HG03045 (cell line): ENCODE results near the gene TMEM154.
A peak's percentile ranks its signal among the peaks of the same experiment; 100 is the strongest.

Source experiments
- ATAC-seq: cut with Tn5 transposase; IDR thresholded peaks from one replicate; pipeline ENCODE4 v1.9.1; 2021; ENCODE audit warnings: mild to moderate bottlenecking, moderate library complexity; ENCODE audit not compliant: unreplicated experiment

TMEM154 gene

DNA sequence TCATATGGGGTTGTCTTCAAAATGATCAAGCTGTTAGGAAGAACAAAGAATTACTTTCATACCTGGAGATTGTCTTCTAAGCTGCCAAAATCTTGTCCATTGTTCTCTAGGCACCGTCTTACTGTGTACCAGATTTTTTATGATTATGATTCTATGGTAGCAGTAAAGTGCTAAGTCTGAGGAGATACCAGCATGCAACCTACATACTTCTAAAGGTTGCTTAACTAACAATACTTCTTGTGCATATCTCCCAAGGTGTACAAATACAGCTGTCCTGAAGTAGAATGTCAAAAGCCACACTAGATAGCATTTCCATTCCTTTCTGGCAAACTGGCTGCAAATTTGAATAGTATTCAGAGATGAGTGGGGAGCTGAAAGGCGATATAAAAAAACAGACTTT lies 81.3 kb downstream of the TMEM154 start:
- ATAC-seq: no peak

- ATAC-seq: no peak
Measured at GRCh38 chr4:152594978-152595925, 84.5 kb downstream of the TMEM154 start.

- no peak for ATAC-seq
Measured at GRCh38 chr4:152594057-152594456, 85.7 kb downstream of the TMEM154 start.

- ATAC-seq: no peak
Measured at GRCh38 chr4:152591876-152592275, 87.9 kb downstream of the TMEM154 start.

- ATAC-seq: no peak
Measured at GRCh38 chr4:152591396-152591795, 88.4 kb downstream of the TMEM154 start.

DNA sequence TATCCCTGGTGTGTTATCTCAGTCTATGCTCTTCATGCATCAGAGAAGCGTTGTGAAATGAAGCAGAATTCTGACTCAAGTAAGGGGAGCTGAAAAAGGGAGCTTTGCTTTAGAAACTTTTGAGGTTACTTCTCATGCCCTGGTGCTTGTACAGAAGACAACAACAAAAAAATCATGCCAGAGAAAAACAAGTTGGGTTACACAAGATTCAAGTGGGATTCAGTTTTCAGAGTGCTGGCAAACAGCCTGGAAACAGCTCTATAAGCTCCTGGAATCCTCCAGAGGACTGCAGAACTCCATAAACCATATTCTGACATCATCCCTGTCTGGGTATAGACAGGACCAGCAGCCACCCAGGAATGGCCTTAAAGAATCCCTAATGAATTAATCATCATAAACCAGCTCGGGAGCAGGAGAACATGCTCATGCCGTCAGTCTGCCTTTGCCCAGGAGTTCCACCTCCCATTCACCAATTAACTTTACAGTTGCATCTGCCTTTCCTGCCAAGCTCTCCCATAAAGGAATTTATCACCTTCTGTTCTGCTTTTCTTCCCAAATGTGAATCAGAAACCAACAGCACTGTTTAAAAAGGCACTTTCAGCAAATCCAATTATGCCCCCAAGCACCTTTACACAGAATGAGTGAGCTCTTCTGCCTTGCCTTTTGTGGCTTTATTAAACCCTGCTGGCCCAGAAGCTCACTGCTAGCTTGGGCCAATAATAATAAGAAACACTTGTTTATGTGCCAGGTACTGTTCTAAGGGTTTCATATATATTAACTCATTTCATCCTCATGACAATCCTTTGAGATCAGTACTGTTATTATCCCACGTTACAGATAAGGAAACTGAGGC lies 89.4 kb downstream of the TMEM154 start:
- ATAC-seq: no peak

- ATAC-seq: no peak
Measured at GRCh38 chr4:152588869-152589268, 90.9 kb downstream of the TMEM154 start.

GRCh38 chr4:152587127-152587526 lies 92.7 kb downstream of the TMEM154 start:
- ATAC-seq: no peak

DNA sequence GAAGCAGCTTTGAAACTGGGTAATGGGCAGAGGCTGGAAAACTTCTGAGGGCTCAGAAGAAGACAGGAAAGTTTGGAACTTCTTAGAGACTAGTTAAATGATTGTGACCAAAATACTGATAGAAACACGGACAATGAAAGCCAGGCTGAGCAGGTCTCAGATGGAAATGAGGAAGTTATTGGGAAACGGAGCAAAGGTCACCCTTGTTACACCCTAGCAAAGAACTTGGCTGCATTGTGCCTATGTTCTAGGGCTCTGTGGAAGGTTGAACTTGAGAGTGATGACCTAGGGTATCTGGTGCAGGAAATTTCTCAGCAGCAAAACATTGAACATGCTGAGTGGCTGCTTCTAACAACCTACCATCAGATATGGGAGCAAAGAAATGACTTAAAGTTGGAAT lies 93.1 kb downstream of the TMEM154 start:
- no peak for ATAC-seq

DNA sequence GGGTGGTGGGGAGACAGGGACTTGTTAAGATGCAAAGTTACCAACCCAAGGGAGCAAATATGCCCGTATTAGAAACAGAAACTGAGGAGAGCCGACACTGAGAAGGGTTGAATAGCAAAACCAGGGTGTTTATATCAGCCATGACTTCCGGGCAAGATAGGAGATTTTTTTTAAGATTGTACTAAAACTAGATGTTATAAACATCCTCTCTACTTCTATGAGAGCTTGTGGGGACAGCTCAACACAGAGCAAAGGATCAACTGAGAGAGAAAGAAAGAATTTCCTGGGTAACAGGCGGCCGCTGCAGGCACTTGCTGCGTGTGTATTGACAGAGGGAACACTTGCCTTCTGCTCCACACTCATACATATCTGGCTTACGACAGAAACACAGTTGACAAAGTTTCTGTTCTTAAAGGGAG lies 94.8 kb downstream of the TMEM154 start:
- ATAC-seq: peak; percentile 73

DNA sequence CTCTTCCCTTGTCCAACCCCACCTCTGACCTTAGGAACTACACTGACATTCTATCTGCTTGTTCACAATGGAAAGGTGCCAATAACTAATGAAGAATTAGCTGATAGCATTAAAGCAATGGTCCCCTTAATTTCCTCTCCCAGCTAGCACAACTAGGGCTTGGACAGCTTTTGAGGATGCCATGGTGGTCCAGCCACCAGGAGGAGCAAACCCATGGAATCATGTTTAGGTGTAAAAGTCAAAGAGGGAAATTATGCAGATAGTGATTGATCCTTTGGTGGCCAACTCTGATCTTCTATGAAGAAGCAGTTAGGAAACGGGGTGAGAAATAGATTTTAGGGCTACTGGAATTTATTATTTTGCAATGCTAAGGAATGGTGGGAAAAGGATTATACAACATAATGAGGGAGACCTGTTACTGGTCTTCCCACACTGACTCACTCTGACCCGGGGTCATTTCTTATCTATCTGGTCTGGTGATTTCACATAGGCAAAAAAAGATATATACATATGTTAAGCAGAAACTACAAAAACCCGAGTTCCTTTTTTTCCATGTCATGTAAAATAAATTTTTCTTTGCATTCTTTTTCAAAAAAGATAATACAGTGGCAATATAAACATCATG lies 98.1 kb downstream of the TMEM154 start:
- ATAC-seq: no peak

DNA sequence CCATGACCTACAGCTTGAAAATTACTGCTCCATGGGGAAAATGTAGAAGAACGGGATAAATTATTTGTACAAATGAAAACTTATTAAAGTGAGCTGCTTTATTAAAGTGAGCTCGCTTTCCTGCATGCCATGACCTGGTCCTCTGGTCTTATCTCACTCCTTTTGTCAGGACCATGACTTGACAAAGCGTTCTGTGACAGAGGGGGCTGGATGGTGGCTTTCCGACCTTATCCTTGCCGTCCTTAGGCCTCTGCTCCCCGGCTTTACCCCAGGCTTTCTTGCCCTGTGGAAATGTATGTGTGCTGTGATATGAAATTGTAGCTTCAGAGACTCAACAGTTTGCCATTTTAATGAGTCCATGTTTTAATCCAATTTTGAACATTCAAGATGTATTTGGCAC lies 99.9 kb downstream of the TMEM154 start:
- no peak for ATAC-seq

DNA sequence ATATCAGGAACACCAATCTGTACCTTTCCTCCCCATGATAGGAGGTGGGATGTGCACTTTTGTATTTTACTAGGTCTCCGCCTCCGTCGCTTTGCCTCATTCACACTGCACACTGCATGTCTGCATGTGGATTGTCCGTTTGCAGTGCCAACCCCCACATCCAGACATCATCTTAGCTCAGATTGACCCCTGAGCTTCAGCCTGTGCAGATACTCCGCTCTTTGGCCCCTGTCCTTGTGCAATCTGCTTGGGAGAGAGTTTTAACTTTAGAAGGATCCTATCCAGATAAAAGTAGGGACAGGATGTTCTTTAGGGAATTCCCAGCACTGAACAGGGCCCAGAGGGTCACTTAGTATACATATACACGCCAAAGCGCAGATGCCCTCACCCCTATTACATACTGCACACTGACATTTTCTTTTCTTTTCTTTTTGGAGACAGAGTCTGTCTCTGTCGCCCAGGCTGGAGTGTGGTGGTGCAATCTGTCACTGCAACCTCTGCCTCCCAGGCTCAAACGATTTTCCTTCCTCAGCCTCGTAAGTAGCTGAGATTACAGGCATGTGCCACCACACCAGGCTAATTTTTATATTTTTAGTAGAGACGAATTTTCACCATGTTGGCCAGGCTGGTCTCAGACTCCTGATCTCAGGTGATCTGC lies 100.6 kb downstream of the TMEM154 start:
- ATAC-seq: no peak

DNA sequence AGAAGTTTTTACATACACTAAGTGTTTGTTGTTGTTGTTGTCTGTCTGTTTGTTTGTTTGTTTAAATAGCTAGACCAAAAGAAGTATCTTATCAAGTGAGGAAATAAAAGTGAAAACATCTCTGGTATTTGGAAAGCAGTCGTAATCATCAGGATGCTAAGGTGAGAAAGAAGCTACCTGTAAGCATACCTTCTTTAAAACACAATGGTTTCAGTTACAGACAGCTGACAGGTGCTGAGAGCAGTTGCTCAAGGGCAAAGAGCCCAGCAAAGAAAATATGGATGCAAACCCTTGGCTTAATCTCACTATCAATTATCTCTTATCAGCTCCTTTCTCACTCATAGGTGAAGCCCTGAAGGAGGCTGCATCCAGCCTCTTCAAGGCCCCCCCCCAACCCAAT lies 101.1 kb downstream of the TMEM154 start:
- no peak for ATAC-seq

GRCh38 chr4:152577708-152578396 lies 101.9 kb downstream of the TMEM154 start:
- no peak for ATAC-seq

- ATAC-seq: no peak
Measured at GRCh38 chr4:152575533-152575932, 104.3 kb downstream of the TMEM154 start.

- no peak for ATAC-seq
Measured at GRCh38 chr4:152573861-152574260, 105.9 kb downstream of the TMEM154 start.

DNA sequence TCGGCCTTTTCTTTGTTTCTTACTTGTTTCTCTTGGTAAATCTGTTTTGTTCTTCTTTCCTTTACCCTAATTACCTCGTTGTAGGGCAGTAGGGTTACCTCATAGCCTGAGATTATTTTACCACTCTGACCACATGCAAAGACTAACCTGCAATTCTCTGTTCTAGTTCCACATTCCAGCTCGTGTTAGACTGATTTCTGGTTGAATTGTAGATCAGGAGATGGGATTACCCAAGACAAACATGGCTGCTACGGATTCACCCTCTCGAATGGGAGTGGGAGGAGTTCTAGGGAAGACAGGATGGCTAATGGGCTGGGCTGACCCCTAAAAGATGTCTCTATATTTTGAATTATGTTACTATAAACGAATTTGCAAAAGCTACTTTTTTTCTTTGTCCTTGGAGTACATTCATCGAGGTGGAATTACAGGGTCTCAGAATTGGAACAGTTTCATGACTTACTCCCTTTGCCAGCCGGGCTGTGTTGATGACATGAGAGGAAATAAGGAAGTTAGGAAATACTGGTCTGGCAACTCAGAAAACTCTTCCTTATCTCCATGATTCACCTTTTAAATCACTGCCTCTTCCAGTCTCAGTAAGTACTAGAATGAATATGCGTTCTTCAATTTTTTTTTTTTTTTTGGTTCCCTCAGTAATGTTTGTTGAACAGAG lies 107.2 kb downstream of the TMEM154 start:
- ATAC-seq: peak; percentile 69

- ATAC-seq: no peak
Measured at GRCh38 chr4:152571770-152572169, 108.0 kb downstream of the TMEM154 start.

DNA sequence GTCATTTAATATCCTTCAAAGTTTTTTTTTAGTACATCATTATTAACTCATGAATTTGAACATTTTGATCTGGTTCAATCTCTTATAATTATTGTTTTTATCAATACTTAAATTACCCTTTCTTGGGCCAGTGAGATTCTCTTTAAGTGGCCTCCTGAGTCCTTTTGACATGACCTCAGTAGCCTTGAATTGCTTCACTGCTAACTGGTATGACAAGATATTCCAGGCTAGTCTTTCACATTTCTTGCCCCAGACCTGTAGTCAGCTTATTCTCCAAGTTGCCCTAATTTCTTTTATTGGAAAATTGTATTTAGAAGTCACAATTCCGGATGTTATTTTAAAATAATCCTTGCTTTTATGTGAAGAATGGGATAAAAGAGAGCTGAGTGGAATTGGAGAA lies 108.5 kb downstream of the TMEM154 start:
- ATAC-seq: no peak
